ENCODE results near the gene PRKCE.

PRKCE gene

DNA sequence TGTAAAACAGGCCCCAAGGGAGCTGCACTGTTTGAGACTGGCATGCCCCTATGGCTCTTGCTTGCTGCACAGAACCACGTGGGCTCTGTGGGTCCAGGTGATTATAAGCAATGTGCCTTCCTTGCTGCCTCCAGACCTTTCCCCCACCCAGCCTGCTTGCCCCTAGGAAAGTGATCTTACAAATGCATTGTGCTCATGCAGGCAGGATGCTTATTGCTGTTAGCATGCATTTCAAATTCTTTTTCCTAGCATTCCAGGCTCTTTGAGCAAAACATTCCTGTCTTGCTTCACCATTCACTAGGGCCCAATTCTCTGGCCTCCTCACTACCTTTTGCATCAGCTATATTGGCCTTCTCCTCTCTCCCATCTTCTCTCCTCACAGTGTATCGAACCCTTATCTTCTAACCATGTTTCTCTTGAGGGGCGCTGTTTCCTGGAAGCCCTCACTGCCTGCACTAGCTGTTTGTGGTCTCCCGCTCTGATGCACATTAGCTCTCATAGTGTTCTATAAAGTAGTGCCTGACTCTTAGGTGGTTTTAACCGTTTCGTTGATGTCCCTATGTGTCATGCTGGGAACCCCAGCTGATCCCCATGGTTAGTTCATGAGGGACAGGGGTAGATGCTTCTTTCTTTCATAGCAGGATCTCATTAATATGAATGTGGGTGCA is 492.8 kb downstream of the PRKCE start:
- Mint-ChIP-seq H3K9me3 (no peaks in the 10 kb centered on the region), H3K36me3 (ENCODE audit: low read depth) (no peaks in the 10 kb centered on the region), H3K27me3 (ENCODE audit: low read depth) (no peaks in the 10 kb centered on the region), H3K4me3 (no peak overlapping the region), H3K27ac (no peak overlapping the region), H3K4me1 (no peaks in the 10 kb centered on the region)
- no peak for TF ChIP-seq CTCF (IDR thresholded peaks at IDR 0.05; ENCODE audit: unreplicated experiment in 3 of 3)

DNA sequence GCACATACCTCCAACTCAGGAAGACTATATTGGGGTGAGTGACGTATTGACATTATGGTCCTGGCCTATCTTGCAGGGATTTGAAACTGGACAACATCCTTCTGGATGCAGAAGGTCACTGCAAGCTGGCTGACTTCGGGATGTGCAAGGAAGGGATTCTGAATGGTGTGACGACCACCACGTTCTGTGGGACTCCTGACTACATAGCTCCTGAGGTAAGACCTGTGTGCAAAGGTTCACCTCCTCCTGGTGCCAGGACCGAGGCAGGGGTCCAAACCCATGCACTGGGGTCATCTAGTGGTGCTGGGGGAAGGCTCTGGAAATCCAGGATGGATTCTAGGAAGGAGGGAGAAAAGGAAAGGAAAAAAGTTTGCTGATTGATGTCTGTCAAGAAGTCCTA is 493.5 kb downstream of the PRKCE start:
- Mint-ChIP-seq H3K4me1 (no peaks in the 10 kb centered on the region), H3K9me3 (no peaks in the 10 kb centered on the region), H3K27me3 (ENCODE audit: low read depth) (no peaks in the 10 kb centered on the region), H3K36me3 (ENCODE audit: low read depth) (no peaks in the 10 kb centered on the region), H3K27ac (no peak overlapping the region), H3K4me3 (no peak overlapping the region)
- no peak for TF ChIP-seq CTCF (IDR thresholded peaks at IDR 0.05; ENCODE audit: unreplicated experiment in 3 of 3)

DNA sequence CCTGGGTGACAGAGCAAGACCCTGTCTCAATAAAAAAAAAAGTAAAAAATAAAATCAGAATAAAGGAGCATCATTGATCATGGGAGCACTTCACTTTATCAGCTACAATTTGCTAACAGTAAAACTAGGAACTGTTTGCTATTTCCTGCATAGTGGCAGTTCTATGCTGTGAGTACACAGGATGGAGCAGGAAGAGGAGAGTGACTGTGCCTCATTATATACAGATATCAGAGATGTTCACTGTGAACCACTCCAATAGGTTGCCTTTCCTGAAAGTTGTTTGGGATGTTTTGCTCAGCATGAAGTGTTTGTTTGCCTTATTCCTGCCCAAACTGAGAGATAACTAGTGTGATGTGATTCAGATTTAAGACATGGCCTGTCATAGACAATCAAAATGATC is 494.4 kb downstream of the PRKCE start:
- Mint-ChIP-seq H3K9me3 (no peaks in the 10 kb centered on the region), H3K4me3 (no peak overlapping the region), H3K27me3 (ENCODE audit: low read depth) (no peaks in the 10 kb centered on the region), H3K36me3 (ENCODE audit: low read depth) (no peaks in the 10 kb centered on the region), H3K27ac (no peak overlapping the region), H3K4me1 (peaks cover under 1% of the 10 kb centered on the region)
- TF ChIP-seq CTCF (IDR thresholded peaks at IDR 0.05; ENCODE audit: unreplicated experiment in 3 of 3) = no peak

DNA sequence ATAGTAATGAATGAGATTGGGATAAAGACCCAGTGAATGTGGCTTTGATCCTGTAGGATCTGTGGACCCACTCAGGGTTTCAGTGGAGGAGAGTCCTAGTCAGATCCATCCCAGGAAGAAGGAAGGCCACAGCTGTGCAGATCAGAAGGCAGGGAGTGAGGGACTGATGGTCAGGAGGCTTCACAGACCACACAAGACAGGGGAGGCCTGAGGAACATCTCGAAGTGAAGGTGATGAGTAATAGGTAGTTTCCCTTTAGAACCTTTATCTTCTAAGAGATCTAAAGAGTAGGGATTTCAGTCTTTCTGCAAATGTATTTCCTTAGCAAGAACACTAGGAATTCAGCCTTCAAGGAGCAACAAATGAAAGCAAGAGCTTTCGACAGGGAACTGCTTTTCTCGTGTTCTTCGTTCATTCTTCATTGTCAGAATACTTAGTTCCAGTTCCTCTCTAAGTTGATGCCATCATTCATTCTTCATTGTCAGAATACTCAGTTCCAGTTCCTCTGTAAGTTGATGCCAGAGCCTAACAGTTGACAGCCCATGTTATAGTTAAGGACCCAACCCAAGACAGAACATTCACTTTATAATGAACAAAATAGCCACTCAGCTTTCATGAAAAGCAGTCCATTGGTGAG is 495.5 kb downstream of the PRKCE start:
- H3K36me3 Mint-ChIP-seq (ENCODE audit: low read depth) = no peaks in the 10 kb centered on the region
- H3K9me3 Mint-ChIP-seq = no peaks in the 10 kb centered on the region
- no peak overlapping the region for H3K27ac Mint-ChIP-seq
- no peaks in the 10 kb centered on the region for H3K27me3 Mint-ChIP-seq (ENCODE audit: low read depth)
- no peak overlapping the region for H3K4me3 Mint-ChIP-seq
- peaks cover 6% of the 10 kb centered on the region for H3K4me1 Mint-ChIP-seq
- no peak for TF ChIP-seq CTCF (IDR thresholded peaks at IDR 0.05; ENCODE audit: unreplicated experiment in 3 of 3)

DNA sequence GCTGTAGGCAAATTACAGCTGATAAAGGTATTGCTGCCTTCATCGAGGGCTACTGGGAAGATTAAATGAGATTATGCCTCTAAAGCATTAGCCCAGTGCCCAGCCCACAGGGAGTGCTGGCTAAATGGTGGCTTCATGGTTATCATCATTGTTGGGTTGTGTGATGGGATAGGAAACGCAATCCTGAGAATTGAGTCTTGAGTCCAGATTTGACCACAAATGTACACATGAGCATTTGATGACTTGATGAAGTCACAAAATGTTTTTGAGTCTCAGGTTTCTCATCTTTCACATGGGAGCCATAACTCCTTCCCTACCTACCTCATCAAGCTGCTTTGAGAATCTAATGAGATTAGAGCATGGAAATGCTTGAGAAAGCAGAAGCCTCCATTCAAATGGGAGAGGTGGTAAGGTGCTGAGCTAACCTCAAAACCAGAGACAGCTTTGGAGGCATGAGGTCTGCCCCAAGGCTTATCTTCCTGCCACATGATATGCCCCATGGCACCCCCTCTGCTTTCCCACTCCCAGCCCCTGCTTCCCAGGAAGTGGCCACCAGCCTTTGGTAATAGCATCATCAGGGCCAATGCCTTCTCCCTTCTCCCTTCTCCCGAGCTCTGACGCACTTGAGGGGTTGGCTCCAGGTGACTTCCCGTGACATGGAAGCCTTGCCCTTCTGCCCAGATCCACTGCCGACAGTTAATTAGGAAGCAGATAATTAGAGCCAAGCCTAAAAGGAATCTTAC is 496.3 kb downstream of the PRKCE start:
- Mint-ChIP-seq H3K9me3 (no peaks in the 10 kb centered on the region), H3K4me1 (peaks cover 6% of the 10 kb centered on the region), H3K27ac (no peak overlapping the region), H3K36me3 (ENCODE audit: low read depth) (no peaks in the 10 kb centered on the region), H3K27me3 (ENCODE audit: low read depth) (no peaks in the 10 kb centered on the region), H3K4me3 (no peak overlapping the region)
- no peak for TF ChIP-seq CTCF (IDR thresholded peaks at IDR 0.05; ENCODE audit: unreplicated experiment in 3 of 3)

Measured in nephron (organoid).